Mesodermal cell (in vitro differentiated cells): ENCODE measurements around the gene MMP12.
"Not testable (repeated sequence)": the region's sequence is repeated elsewhere in the genome, so short reads cannot be mapped to it uniquely, and the experiment has no call there.

ENCODE experiments used
- H3K27ac ChIP-seq: 2 replicates; pipeline ENCODE4 v1.7.0; 2013; ENCODE audit warnings: mild to moderate bottlenecking, low read depth, low read length, moderate library complexity; ENCODE audit not compliant: severe bottlenecking
- H3K36me3 ChIP-seq: 2 replicates; pipeline ENCODE4 v1.7.1; 2013; ENCODE audit warnings: mild to moderate bottlenecking, low read length, moderate library complexity; ENCODE audit not compliant: control insufficient read depth, insufficient read depth
- H3K4me1 ChIP-seq: one replicate; pipeline ENCODE4 v1.7.1; 2013; ENCODE audit warnings: mild to moderate bottlenecking, low read length; ENCODE audit not compliant: insufficient read depth, control insufficient read depth, poor library complexity, severe bottlenecking
- H3K4me3 ChIP-seq: 2 replicates; pipeline ENCODE4 v1.7.0; 2013; ENCODE audit warnings: low read length, control low read depth, mild to moderate bottlenecking; ENCODE audit not compliant: insufficient read depth, poor library complexity, severe bottlenecking; ENCODE audit errors: extremely low read depth
- H3K9me3 ChIP-seq: 2 replicates; pipeline ENCODE4 v1.7.1; 2013; ENCODE audit warnings: mild to moderate bottlenecking, low read length, moderate library complexity; ENCODE audit not compliant: control insufficient read depth
- WGBS, 2 experiments: methylation state at CpG; one replicate each; pipeline ENCODE4 v1.1.5; 2013; ENCODE audit warnings: missing lambda C conversion rate in 2 of 2; ENCODE audit not compliant: insufficient coverage in 2 of 2; 5-methylcytosine and 5-hydroxymethylcytosine counted together

The MMP12 gene

GRCh38 chr11:102891736-102892135 is 17.0 kb upstream of the MMP12 start:
- no CpG with 5 or more reads among the region's 1 CpG for whole genome bisulfite sequencing, 2 experiments
- H3K36me3 ChIP-seq: no peaks in the 10 kb centered on the region

GRCh38 chr11:102886999-102887398 is 12.2 kb upstream of the MMP12 start:
- 91 to 97% methylated on average over 5 to 6 of the region's 6 CpGs for WGBS, 2 experiments

More at GRCh38 chr11:102891736-102892135, 17.0 kb upstream of the MMP12 start:
- no peak overlapping the region for H3K27ac ChIP-seq
- H3K9me3 ChIP-seq: no peaks in the 10 kb centered on the region
- H3K4me1 ChIP-seq: no peaks in the 10 kb centered on the region
- H3K4me3 ChIP-seq: no peak overlapping the region

GRCh38 chr11:102883141-102883540 is 8.4 kb upstream of the MMP12 start:
- whole genome bisulfite sequencing, 2 experiments: 94 to 100% methylated on average over 2 of the region's 3 CpGs
- H3K4me1 ChIP-seq: no peaks in the 10 kb centered on the region
- H3K36me3 ChIP-seq: no peaks in the 10 kb centered on the region
- H3K9me3 ChIP-seq: no peaks in the 10 kb centered on the region
- no peak overlapping the region for H3K27ac ChIP-seq
- H3K4me3 ChIP-seq: no peak overlapping the region

More at GRCh38 chr11:102886999-102887398, 12.2 kb upstream of the MMP12 start:
- Histone ChIP-seq H3K36me3 (no peaks in the 10 kb centered on the region), H3K27ac (no peak overlapping the region), H3K4me3 (no peak overlapping the region), H3K9me3 (no peaks in the 10 kb centered on the region), H3K4me1 (no peaks in the 10 kb centered on the region)

- H3K36me3 ChIP-seq: no peaks in the 10 kb centered on the region
- no peaks in the 10 kb centered on the region for H3K4me1 ChIP-seq
- WGBS, 2 experiments: 100% methylated on average over 2 of the region's 4 CpGs
- H3K4me3 ChIP-seq: no peak overlapping the region
- no peaks in the 10 kb centered on the region for H3K9me3 ChIP-seq
- H3K27ac ChIP-seq: no peak overlapping the region
Observed at GRCh38 chr11:102882389-102883024, 7.7 kb upstream of the MMP12 start.

- H3K4me1 ChIP-seq: no peaks in the 10 kb centered on the region
- WGBS, 2 experiments: 92 to 94% methylated on average over 5 of the region's 5 CpGs
- no peak overlapping the region for H3K27ac ChIP-seq
- no peak overlapping the region for H3K4me3 ChIP-seq
- no peaks in the 10 kb centered on the region for H3K36me3 ChIP-seq
- H3K9me3 ChIP-seq: no peaks in the 10 kb centered on the region
Observed at GRCh38 chr11:102879801-102880200, 5.0 kb upstream of the MMP12 start.

GRCh38 chr11:102878595-102878994 is 3.8 kb upstream of the MMP12 start:
- 95 to 100% methylated on average over 2 of the region's 2 CpGs for WGBS, 2 experiments
- H3K4me3 ChIP-seq: no peak overlapping the region

GRCh38 chr11:102869354-102869964 is 5.3 kb downstream of the MMP12 start:
- not testable (repeated sequence) for H3K4me1 ChIP-seq, H3K9me3 ChIP-seq, H3K27ac ChIP-seq, H3K4me3 ChIP-seq, H3K36me3 ChIP-seq
- WGBS, 2 experiments: 91 to 96% methylated on average over 4 of the region's 8 CpGs

More at GRCh38 chr11:102878595-102878994, 3.8 kb upstream of the MMP12 start:
- Histone ChIP-seq H3K9me3 (no peaks in the 10 kb centered on the region), H3K36me3 (no peaks in the 10 kb centered on the region), H3K27ac (no peak overlapping the region), H3K4me1 (no peaks in the 10 kb centered on the region)

- Histone ChIP-seq H3K4me3 (no peak overlapping the region), H3K9me3 (no peaks in the 10 kb centered on the region), H3K4me1 (no peaks in the 10 kb centered on the region), H3K36me3 (no peaks in the 10 kb centered on the region), H3K27ac (no peak overlapping the region)
- WGBS, 2 experiments: no CpG with 5 or more reads among the region's 3 CpGs
Observed at GRCh38 chr11:102868339-102868738, 6.4 kb downstream of the MMP12 start.

GRCh38 chr11:102864724-102865123 is 10.1 kb downstream of the MMP12 start:
- WGBS, 2 experiments: no CpG with 5 or more reads among the region's 1 CpG
- no peaks in the 10 kb centered on the region for H3K9me3 ChIP-seq
- H3K36me3 ChIP-seq: no peaks in the 10 kb centered on the region
- peak overlapping the region; percentile 44 for H3K27ac ChIP-seq
- H3K4me3 ChIP-seq: no peak overlapping the region
- no peaks in the 10 kb centered on the region for H3K4me1 ChIP-seq

- Histone ChIP-seq H3K9me3 (no peaks in the 10 kb centered on the region), H3K4me3 (no peak overlapping the region), H3K36me3 (no peaks in the 10 kb centered on the region), H3K27ac (no peak overlapping the region), H3K4me1 (no peaks in the 10 kb centered on the region)
- WGBS, 2 experiments: 100% methylated on average over 1 of the region's 2 CpGs; no CpG with 5 or more reads in 1 of the 2 experiments
Observed at GRCh38 chr11:102853956-102854355, 20.8 kb downstream of the MMP12 start.

- Histone ChIP-seq H3K9me3 (no peaks in the 10 kb centered on the region), H3K4me3 (no peak overlapping the region), H3K36me3 (no peaks in the 10 kb centered on the region), H3K27ac (no peak overlapping the region), H3K4me1 (no peaks in the 10 kb centered on the region)
- 94% methylated on average over 2 of the region's 3 CpGs; no CpG with 5 or more reads in 1 of the 2 experiments for WGBS, 2 experiments
Observed at GRCh38 chr11:102853055-102853454, 21.7 kb downstream of the MMP12 start.
